Effector memory CD4-positive, alpha-beta T cell (primary cell): ENCODE data around the gene VRK1.

Experiments
- DNase-seq, 3 donors: peaks; one replicate each; pipeline ENCODE4 v3.0.0-alpha.2; 2020
- H3K27ac ChIP-seq: 2 replicates; pipeline ENCODE4 v1.7.0; 2013; ENCODE audit warnings: mild to moderate bottlenecking, low read length, moderate library complexity; ENCODE audit not compliant: insufficient read depth, poor library complexity, severe bottlenecking
- H3K27me3 ChIP-seq: replicated peaks from 2 replicates; pipeline ENCODE4 v1.7.0; 2013; ENCODE audit warnings: mild to moderate bottlenecking, low read length; ENCODE audit not compliant: insufficient read depth, control insufficient read depth, poor library complexity, severe bottlenecking
- H3K36me3 ChIP-seq: 2 replicates; pipeline ENCODE4 v1.7.0; 2013; ENCODE audit warnings: mild to moderate bottlenecking, low read length, moderate library complexity; ENCODE audit not compliant: control insufficient read depth, insufficient read depth
- H3K4me1 ChIP-seq: 2 replicates; pipeline ENCODE4 v1.7.0; 2013; ENCODE audit warnings: low read length, mild to moderate bottlenecking; ENCODE audit not compliant: control insufficient read depth, insufficient read depth, poor library complexity, severe bottlenecking
- H3K4me3 ChIP-seq: 2 replicates; pipeline ENCODE4 v1.7.0; 2013; ENCODE audit warnings: low read length, low read depth, mild to moderate bottlenecking; ENCODE audit not compliant: insufficient read depth, poor library complexity, severe bottlenecking
- H3K9me3 ChIP-seq: 2 replicates; pipeline ENCODE4 v1.7.0; 2013; ENCODE audit warnings: mild to moderate bottlenecking, low read length, moderate library complexity; ENCODE audit not compliant: control insufficient read depth

The VRK1 gene

DNA sequence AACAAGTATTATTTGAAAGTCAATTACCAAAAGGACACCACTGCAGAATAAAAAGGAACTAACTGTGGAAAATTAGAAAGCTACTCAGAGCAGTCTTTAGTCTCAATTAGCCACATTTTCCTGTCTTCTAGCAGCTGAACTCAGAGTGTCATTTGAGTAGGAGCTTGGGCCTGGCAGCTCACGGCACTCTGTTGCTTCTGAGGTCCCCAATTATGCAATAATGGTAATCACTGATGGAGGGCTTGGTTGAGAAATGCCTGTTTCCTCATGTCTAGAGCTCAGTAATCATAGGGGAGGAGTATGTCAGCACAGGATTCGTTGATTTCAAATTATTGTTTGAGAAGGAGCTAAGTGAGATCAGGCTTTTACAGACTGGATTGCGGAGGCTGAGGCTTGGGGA lies 108.6 kb downstream of the VRK1 start:
- Histone ChIP-seq H3K4me3 (no peak overlapping the region), H3K36me3 (no peaks in the 10 kb centered on the region), H3K4me1 (no peaks in the 10 kb centered on the region), H3K9me3 (no peaks in the 10 kb centered on the region), H3K27ac (no peak overlapping the region), H3K27me3 (no peaks in the 10 kb centered on the region)
- DNase-seq: no peak

DNA sequence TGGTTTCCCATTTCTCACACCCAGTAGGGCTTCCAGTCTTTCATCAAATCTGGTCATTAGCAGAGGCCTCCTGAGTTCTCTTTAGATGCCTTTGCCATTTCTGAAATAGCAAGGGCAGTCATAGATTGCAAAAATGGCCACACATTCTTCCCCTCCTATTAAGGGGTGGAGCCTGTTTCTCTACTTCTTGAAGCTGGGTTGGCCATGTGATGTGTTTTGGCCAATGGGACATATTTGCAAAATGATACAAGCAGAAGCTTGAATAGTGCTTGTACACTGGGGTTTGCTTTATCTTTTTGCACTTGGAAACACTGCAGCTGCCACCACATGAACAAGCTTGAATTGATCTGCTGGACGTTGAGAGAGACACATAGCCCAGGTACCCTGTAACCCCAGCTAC lies 109.3 kb downstream of the VRK1 start:
- H3K36me3 ChIP-seq: no peaks in the 10 kb centered on the region
- no peaks in the 10 kb centered on the region for H3K4me1 ChIP-seq
- H3K27ac ChIP-seq: no peak overlapping the region
- H3K9me3 ChIP-seq: no peaks in the 10 kb centered on the region
- DNase-seq: no peak
- H3K4me3 ChIP-seq: no peak overlapping the region
- no peaks in the 10 kb centered on the region for H3K27me3 ChIP-seq

DNA sequence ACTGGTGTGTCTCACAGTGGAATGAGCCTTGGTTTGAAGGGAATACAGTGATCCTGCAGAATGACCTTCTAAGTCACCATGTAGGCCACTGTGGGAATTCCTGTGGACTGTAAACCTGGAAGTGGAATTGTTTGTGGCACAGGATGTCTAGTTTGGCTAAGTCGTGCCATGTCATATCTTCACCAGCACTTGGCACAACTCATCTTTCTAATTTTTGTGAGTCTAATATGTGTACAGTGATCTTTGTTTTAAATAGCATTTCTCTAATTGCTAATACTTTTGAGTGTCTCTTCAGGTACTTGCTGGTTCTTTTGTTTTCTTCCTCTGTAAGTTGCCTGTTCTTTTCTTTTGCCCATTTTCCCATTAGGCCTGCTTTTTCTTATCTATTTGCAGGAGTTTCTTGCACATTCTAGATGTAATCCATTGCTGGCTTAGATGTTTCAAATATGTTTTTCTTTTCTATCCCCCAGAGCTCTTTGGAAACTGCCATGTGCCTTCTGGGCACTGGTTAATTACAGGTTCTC lies 112.7 kb downstream of the VRK1 start:
- H3K9me3 ChIP-seq: no peaks in the 10 kb centered on the region
- no peak overlapping the region for H3K4me3 ChIP-seq
- DNase-seq: no peak
- H3K4me1 ChIP-seq: no peaks in the 10 kb centered on the region
- H3K36me3 ChIP-seq: no peaks in the 10 kb centered on the region
- no peak overlapping the region for H3K27ac ChIP-seq
- H3K27me3 ChIP-seq: no peaks in the 10 kb centered on the region

DNA sequence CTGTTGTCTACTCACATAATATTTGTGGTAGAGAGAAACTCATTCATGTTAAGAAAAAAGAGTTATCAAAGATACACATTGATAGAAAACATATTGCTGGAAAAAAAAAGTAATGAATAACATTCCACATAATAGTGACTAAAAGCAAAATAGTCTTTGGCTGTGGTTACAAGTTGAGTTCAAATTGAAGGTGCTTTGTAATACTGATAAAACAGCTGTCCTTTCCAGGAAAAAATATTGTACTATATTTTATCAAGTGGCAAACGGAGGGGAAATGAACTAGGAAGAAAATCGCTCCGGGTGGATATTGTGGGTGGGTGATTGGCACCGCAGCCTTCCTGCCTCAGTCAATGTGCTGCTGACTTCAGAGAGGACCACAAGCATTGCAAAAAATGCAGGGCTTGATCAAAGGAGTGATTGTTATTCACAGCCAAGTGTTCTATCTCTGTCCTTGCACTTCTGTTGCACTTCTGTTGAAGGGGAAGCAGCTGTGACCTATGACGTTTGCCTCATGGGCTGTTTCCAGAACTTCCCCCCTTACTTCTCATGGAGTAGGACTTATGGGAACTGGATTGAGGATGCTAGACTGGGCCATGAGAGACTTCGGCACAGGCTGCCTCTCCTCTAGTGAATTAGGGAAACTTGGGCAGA lies 114.4 kb downstream of the VRK1 start:
- DNase-seq: no peak
- Histone ChIP-seq H3K36me3 (no peaks in the 10 kb centered on the region), H3K4me3 (no peak overlapping the region), H3K27me3 (no peaks in the 10 kb centered on the region), H3K4me1 (no peaks in the 10 kb centered on the region), H3K27ac (no peak overlapping the region), H3K9me3 (no peaks in the 10 kb centered on the region)

DNA sequence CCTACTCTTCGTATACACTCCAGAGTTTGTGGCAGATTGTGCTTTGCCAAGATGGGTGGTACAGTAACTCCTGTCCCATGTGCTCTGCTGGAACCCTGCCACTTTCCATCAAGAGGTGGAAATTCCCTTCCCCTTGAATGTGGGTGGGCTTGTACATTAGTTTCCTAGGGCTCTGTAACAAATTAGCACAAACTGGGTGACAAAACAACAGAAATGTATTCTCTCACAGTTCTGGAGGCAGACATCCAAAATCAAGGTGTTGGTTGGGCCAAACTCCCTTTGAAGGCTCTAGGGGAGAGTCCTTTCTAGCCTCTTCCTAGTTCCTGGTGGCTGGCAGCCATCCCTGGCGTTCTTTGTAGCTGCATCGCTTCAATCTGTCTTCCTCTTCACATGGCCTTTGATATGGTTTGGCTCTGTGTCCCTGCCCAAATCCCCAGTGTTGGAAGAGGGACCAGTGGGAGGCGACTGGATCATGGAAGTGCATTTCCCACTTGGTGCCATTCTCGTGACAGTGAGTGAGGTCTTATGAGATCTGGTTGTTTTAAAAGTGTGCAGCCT lies 117.5 kb downstream of the VRK1 start:
- H3K4me1 ChIP-seq: no peaks in the 10 kb centered on the region
- no peak for DNase-seq
- H3K36me3 ChIP-seq: no peaks in the 10 kb centered on the region
- no peaks in the 10 kb centered on the region for H3K9me3 ChIP-seq
- H3K27me3 ChIP-seq: no peaks in the 10 kb centered on the region
- H3K4me3 ChIP-seq: no peak overlapping the region
- no peak overlapping the region for H3K27ac ChIP-seq

DNA sequence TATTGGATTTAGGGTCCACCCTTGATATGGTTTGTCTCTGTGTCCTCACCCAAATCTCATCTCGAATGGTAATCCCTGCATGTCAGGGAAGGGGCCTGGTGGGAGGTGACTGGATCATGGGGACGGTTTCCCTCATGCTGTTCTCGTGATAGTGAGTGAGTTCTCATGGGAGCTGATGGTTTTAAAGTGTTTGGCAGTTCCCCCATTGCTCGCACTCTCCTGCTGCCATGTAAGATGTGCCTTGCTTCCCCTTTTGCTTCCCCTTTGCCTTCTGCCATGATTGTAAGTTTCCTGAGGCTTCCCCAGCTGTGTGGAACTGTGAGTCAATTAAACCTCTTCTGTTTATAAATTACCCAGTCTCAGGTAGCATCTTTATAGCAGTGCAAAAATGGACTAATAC lies 118.3 kb downstream of the VRK1 start:
- DNase-seq: no peak
- Histone ChIP-seq H3K9me3 (no peaks in the 10 kb centered on the region), H3K4me3 (no peak overlapping the region), H3K27ac (no peak overlapping the region), H3K27me3 (no peaks in the 10 kb centered on the region), H3K36me3 (no peaks in the 10 kb centered on the region), H3K4me1 (no peaks in the 10 kb centered on the region)

DNA sequence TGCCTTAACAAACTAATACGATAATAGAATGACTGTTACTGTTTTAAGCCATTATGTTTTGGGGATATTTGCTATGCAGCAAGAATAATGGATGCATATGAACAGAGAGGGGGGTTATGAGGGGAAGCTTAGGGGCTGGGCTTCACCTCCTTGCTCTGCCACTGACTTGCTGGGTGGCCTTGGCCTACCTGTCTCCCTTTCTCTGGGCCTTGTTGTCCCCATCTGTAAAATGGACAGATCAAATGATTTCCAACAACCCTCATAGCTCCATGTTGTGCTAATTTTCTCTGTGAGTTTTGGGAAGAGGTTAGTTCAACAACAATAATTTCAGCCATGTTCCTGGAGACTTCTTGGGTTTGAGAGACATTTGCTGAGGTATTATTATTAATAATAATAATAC lies 119.6 kb downstream of the VRK1 start:
- Histone ChIP-seq H3K36me3 (no peaks in the 10 kb centered on the region), H3K9me3 (no peaks in the 10 kb centered on the region), H3K27me3 (no peaks in the 10 kb centered on the region), H3K4me3 (no peak overlapping the region), H3K27ac (no peak overlapping the region), H3K4me1 (no peaks in the 10 kb centered on the region)
- no peak for DNase-seq

DNA sequence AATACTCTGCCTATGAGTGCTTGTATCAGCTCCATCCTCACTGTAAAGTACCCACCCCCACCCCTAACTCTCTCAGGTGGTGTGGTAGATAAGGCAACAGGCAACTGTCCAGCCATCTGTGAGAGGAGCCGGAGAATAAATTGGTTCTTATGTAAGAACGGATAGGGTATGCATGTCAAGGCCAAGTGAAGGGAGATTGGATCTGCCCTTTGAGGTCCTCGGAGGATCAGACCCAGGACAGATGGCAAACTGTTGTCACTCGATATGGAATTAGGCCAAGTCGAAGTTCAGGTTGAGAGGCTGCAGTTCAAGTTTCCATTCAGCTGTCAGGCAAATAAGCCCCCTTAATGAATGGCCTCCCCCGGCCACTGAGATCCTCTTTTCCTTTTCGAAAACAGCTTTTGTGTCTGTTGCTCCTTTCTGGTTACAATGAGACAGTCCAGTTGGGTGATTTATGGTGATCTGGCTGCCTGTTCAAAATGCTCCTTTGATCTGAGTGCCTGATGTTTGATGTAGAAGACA lies 120.3 kb downstream of the VRK1 start:
- DNase-seq: no peak
- H3K27me3 ChIP-seq: no peaks in the 10 kb centered on the region
- no peak overlapping the region for H3K27ac ChIP-seq
- no peak overlapping the region for H3K4me3 ChIP-seq
- no peaks in the 10 kb centered on the region for H3K36me3 ChIP-seq
- no peaks in the 10 kb centered on the region for H3K9me3 ChIP-seq
- H3K4me1 ChIP-seq: no peaks in the 10 kb centered on the region

DNA sequence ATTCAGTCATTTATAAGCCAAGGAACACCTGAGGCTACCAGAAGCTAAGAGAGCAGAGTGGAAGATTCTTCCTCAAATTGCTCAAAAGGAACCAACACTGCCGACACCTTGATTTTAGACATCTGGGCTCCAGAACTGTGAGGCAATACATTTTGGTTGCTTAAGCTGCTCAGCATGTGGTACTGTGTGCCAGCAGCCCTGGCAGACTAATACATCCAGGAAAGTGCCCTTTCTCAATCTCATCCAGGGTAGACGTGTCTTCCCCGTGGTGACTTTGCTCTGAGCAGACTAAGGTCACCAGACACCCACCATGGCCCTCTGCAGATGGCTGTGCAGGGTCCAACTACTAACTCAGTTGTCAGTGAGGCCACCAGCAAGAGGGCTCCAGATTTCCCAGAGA lies 122.8 kb downstream of the VRK1 start:
- H3K36me3 ChIP-seq: no peaks in the 10 kb centered on the region
- DNase-seq: no peak
- H3K9me3 ChIP-seq: no peaks in the 10 kb centered on the region
- H3K4me1 ChIP-seq: no peaks in the 10 kb centered on the region
- no peak overlapping the region for H3K27ac ChIP-seq
- H3K27me3 ChIP-seq: no peaks in the 10 kb centered on the region
- no peak overlapping the region for H3K4me3 ChIP-seq

DNA sequence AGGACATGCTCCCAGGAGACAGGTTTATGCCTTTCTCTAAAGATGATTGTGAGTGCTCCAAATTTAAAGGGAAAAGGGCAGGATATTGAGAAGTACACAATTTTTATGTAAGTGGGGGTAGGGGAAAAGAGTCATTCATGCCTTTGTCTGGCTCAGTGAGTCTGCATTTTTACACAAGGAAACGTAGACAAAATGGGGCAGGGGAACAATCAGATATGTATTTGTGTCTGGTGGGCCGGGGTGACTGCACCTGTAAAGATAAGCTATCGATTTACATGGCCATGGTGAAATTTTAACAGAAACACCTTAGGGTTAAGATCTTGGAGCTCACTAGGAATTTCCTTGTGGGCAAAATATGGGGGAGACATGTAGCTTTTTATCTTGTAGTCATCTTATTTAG lies 123.6 kb downstream of the VRK1 start:
- H3K9me3 ChIP-seq: no peaks in the 10 kb centered on the region
- H3K4me1 ChIP-seq: no peaks in the 10 kb centered on the region
- no peaks in the 10 kb centered on the region for H3K36me3 ChIP-seq
- no peak for DNase-seq
- H3K4me3 ChIP-seq: no peak overlapping the region
- H3K27me3 ChIP-seq: no peaks in the 10 kb centered on the region
- H3K27ac ChIP-seq: no peak overlapping the region
